EH (cell line): Measurements from ENCODE around the gene B3GALT6.
"Not testable (repeated sequence)": the region's sequence is repeated elsewhere in the genome, so short reads cannot be mapped to it uniquely, and the experiment has no call there.

Experiments used
- DNase-seq: peaks from one replicate; pipeline ENCODE4 v3.0.0-alpha.2; 2015; ENCODE audit warnings: low read depth

B3GALT6 gene

GRCh38 chr1:1245178-1245816 lies 13.3 kb downstream of the B3GALT6 start:
- DNase-seq = no peak

DNA sequence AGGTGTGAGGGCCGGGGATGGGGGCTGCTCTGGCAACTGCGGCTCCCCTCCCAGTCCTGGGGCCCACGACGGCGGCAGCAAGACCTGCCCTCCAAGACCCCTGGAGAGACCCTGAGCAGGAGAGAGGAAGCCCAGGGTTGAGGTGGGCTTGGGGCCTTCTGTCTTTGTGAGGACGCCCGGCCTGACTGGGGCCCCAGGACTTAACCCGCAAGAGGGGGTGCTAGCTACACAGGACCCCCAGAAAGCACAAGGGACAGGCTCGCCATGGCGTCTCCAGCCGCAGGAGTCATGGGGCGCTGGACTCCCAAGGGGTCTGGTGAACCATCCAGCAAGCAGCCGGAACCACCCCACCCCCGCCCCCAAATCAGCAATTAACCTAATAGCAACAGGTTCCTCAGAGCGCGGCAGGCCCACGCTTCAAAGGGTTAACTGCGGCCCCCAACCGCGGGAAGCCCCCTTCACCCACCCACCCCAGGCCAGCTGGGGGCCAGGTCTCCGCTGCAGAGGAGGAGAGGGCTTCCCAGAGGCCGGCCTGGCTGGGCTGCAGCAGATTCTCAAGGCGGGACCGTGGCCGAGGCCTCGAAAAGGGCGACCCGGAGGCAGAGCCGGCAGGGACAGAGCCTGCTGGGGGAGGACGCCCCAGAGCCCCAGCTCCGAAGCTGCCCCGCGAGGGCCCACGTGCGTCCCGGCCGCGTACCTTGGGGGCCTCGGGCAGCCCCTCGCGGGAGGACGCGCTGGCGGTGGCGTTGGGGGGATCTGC lies 14.0 kb downstream of the B3GALT6 start:
- DNase-seq = no peak

DNA sequence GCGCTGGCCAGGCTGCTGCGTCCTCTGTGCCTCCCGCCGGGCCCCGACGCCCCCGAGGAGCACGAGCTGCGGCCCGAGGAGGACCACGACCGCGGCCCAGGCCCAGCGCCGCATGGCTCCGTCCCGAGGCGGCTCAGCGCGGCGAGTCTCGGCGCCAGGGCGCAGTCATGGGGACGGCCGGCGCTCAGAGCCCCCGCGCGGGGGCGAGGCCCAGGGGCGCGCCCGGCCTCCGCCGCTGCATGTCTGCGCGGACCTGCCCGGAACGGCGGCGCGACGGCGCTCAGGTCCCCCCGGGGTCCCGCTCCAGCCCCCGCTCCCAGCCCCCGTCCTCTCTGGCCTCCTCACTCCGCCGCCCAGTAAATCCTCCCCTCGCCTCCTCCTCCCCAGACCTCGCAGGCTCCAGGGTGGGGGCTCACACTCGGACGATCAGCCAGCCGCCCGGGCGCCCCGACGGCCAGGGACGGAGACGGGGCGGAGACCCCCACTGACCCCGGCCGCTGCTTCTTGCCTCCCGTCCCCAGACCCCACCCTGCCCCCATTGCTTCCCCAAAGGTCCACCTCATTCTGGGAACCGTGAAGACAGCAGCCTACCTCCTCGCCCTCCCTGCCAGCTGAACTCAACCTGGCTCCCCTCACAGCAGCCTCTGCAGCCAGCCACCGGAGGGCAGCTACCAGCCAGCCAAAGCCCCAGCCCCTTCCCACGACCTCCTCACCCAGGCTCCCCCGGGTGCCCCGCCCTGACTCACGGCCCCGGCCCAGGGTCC lies 14.7 kb downstream of the B3GALT6 start, which contains the start of gene C1QTNF12:
Gene C1QTNF12, minus strand, starts transcription at position 146 of the 764 bp plus-strand sequence. Its CDS starts 32 bp downstream, at position 114.
- DNase-seq = no peak

GRCh38 chr1:1247341-1247913 lies 15.4 kb downstream of the B3GALT6 start:
- DNase-seq = no peak

- not testable (repeated sequence) for DNase-seq
These were observed 16.2 kb downstream of the B3GALT6 start for GRCh38 chr1:1248009-1248913.

- DNase-seq = no peak
These were observed 18.8 kb downstream of the B3GALT6 start for GRCh38 chr1:1250786-1251284.

DNA sequence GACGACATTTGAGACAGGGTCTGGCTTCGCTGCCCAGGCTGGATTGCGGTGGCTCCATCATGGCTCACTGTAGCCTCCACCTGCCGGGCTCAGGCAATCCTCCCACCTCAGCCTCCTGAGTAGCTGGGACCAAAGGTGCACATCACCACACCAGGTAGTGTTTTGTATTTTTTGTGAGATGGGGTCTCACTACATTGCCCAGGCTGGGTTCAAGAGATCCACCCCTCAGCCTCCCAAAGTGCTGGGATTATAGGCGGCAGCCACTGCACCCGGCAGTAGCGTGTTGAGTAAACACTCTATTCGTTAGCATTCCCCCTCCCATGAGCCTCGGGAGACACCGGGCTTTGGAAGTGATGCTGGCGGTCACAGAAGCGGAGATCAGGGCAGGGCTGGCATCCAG lies 21.3 kb downstream of the B3GALT6 start:
- no peak for DNase-seq

DNA sequence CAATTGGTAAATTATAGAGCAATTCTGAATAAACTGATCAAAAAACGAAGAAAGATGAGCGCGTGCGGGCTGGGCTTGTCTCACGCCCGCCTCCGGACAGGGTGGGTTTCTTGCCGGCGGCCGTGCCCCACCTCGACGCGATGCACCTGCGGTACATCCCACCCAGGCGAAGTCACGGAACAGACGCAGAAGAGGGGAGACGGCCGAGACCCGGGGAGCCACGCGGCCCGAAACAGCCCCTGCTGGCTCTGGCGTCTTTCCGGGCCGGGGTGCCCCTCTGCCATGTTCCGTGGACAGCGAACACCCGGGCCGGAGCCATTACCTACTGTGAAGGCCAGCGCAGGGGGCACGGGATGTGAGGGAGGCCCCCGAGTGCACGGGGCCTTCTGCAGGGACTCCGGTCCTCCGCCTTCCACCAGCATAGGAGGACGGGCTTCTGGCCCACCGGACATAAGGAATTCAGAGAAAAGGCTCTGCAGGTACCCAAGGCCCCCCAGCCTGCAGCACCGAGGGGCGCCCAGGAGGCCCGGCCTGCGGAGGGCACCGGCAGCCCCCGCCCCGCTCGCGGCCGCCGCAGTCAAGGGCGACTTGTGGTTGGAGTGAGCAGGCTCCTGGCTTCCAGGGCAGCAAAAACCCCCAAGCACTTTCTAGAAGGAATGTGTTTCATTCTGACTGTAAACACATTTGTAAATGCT lies 22.1 kb downstream of the B3GALT6 start:
- DNase-seq = no peak

DNA sequence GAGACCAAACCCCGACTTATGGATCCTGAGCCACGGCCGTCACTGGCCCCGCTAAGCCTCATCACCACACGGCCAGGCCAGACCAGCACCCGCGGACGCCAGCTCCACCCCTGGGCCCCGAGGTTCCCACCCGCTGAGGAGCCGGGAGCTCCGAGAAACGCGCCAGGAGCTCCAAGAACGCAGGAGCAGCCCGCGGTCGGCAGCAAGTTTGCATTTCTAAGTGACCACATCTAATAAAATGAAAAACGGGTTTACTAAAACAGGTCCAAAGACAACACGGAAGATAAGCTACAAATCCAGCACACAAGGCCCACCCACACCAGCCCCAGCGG lies 22.6 kb downstream of the B3GALT6 start:
- no peak for DNase-seq

DNA sequence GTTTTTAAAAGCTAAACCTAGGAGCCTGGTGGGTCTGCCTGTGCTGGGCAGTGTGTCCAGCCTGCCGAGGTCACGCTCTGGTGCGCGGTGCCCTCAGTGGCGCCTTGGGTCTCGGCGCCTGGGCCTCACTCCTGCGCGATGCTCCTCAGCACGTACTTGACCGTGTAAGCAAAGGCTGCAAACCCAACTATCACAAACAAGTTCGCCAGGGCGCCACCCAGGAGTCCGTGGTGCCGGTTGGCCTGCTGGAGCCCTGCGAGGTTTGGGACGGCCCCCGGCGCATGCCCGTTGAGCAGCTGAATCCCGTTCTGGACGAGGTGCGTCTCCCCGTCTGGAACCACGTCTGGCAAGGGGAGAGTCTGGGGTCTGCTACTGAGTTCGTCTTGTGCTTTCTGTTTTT lies 23.0 kb downstream of the B3GALT6 start:
- no peak for DNase-seq

- no peak for DNase-seq
These were observed 23.6 kb downstream of the B3GALT6 start for GRCh38 chr1:1255611-1256010.

DNA sequence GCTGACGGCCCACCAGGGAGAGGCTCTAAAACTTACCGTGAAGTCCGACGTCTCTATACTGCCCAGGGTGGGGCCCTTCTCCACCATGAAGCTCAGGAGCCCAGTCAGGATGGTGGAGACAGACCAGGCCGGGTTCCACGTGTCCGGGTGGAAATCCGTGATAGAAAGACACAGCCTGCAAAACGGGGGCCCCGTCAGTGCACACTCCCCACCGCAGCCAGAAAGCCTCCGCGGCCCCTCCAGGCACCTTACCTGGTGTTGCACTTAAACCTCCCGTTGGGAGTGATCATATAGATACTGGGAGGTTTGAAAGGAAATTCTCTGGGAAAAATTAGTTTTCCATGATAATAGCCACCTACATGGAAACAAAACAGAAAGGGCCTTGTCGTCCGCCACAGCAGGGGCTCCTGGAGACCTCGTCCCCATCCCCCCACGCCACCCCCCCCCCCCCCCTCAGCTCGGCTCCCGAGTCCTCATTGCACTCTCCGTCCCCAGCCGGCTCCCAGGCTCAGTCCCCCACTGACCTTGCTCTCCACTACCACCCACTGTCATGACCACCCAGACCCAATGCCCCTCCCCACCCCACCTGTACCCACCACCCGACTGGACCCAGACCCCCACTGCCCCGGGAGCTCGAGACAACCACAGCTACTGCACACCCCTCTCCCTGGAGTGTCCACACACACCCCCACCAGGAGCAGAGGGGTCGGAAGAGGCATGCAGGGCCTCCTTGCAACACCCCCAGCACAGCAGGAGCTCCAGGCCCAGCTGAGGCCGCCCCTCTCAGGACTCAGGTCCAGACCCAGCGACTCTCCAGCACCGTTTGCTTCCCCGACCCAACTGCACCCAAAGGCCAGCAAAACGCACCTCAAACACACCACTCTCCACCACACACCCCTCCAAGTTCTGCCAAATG lies 25.2 kb downstream of the B3GALT6 start:
- DNase-seq = no peak

GRCh38 chr1:1259119-1259488 lies 27.1 kb downstream of the B3GALT6 start:
- no peak for DNase-seq

DNA sequence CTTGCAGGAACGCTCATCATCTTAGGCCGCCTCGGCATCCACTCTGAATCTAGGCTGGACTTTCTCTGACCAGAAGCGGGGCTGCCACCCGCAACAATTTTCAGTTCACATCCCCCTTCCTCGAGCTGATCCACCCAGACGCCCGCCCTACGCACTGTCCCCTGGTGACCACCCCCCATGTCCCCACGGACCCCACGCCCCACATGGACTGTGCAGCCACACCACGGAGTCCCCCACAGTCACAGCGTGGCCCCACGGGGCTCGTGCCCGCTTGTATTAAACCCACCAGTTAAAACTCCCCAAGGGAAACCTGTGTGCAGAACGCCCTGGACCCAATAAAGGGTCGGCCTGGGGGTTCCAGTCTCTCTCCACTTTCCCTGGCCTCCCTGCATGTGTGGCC lies 27.5 kb downstream of the B3GALT6 start:
- DNase-seq = no peak

GRCh38 chr1:1259951-1260600 lies 28.0 kb downstream of the B3GALT6 start:
- DNase-seq = no peak

DNA sequence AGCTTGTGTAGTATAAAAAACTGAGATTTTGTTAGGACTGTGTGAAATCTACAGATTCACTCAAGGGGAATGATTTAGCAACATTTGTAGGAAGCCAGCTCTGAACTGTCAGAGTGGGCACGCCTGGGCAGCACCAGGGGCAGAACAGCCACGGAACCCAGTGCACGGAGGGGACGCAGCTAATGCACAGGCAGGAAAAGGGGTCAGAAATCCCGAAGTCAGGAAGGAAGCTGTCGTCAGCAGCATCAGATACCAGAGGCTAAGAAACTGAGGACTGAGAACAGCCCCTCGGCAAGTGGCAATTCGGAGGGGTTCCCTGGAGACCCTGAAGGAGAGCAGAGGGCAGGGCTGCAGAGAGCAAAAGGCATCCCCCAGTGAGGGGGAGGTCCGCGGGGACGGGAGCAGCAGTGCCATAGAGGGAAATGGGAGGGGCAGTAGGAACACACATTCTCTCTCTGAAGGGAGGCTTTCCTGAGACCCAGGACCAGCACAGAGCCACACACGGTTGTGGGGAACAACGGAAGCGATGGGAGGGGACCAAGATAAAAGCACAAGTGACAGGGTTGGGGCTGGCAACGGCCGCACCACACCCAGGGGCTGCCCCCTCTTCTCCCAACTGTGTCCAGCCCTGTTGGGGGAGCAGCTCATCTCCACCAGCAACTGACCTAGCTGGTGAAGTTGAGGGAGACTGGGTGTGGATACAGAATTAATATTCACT lies 29.0 kb downstream of the B3GALT6 start:
- DNase-seq = no peak

- DNase-seq = no peak
These were observed 30.0 kb downstream of the B3GALT6 start for GRCh38 chr1:1262071-1262470.

GRCh38 chr1:1262758-1263157 lies 30.7 kb downstream of the B3GALT6 start:
- DNase-seq = no peak

GRCh38 chr1:1264026-1264425 lies 32.0 kb downstream of the B3GALT6 start:
- DNase-seq = no peak
